Heart left ventricle (tissue), 13 donors: ENCODE data around the gene DHDDS.

Experiments
- CTCF ChIP-seq, 12 donors: fragments of 200-600 bp; sonication (generic) in 4 of 12; IDR thresholded peaks; one replicate each; pipeline versions ENCODE4 v1.5.0 to v1.8.0; 2018 to 2022; ENCODE audit warnings: antibody characterized with exemption in 12 of 12, mild to moderate bottlenecking in 5 of 12
- POLR2A ChIP-seq, 2 donors: fragments of 450-650 bp; IDR thresholded peaks; one replicate each; pipeline ENCODE4 v1.6.1; 2017; ENCODE audit warnings: antibody characterized with exemption in 2 of 2, mild to moderate bottlenecking in 2 of 2, moderate library complexity in 2 of 2
- donor health status: ischemic (EF 13 %, LVEDD 7.1; RV severe dilation, severe dysfunction).
- donor health status: DM: no; HTN: yes; CAD: no.
- donor health status: DM: no; HTN: no; CAD: no.
- donor health status: ischemic (EF 25% LVEDD 6.9; RV normal size, moderate dysfunction).
- donor health status: ischemic (EF 25% LVEDD 5.7; RV mildly dilated, moderate dysfunction).
- donor health status: ischemic (EF 35%, LVEDD 5.7; RV mildly dilated, moderate dysfunction).
- donor health status: nonischemic (EF 11% LVEDD 7.7; RV severe dilation, severe dysfunction).
- donor health status: DM: yes; HTN: yes; CAD: no.
- donor health status: PGD.
- donor health status: ischemic (EF 29% LVEDD 5.4; RV normal size, mild dysfunction).
- donor health status: nonischemic (EF 23%, LVEDD 6.1; RV moderate dilation, normal function).

- TF ChIP-seq POLR2A (IDR thresholded peaks at IDR 0.05) (no peak), CTCF (IDR thresholded peaks at IDR 0.05) (no peak)
These were observed 61.8 kb downstream of the DHDDS start for GRCh38 chr1:26493938-26494337.
